Measurements from ENCODE around the gene DNAH14. TPM values are rescaled to one million over a fixed set of nuclear protein-coding genes. Genes with fewer than 3 reads are reported as not detected.

Gene DNAH14
- total RNA-seq, 1 experiment from 2014 or later: 39.7 TPM

GRCh38 chr1:225422795-225423517 lies 493.5 kb downstream of the DNAH14 start:
- no peaks in the 10 kb centered on the region for H3K9me3 Mint-ChIP-seq
- peaks cover 5% of the 10 kb centered on the region for H3K79me1 ChIP-seq (ENCODE audit: insufficient read depth, low read depth, low read length, poor library complexity, severe bottlenecking)
- H4K8ac ChIP-seq (replicated peaks; ENCODE audit: insufficient read length, low read depth, low read length): no peak overlapping the region
- no peak overlapping the region for H3K56ac ChIP-seq (ENCODE audit: insufficient read length, low read depth, low read length)
- H3K27ac ChIP-seq (ENCODE audit: insufficient read length, low read depth, low read length): no peak overlapping the region
- H3T11ph ChIP-seq (ENCODE audit: low read length): no peak overlapping the region
- no peak overlapping the region for H3K14ac ChIP-seq (ENCODE audit: insufficient read depth, low read length)
- WGBS (ENCODE audit: extremely low coverage, insufficient read length, low lambda C conversion rate): no CpG with 5 or more reads among the region's 7 CpGs
- H3K4ac ChIP-seq (ENCODE audit: low read depth, low read length): no peak overlapping the region
- no peak overlapping the region for H2BK15ac ChIP-seq (ENCODE audit: low read depth, low read length)
- H2BK20ac ChIP-seq (ENCODE audit: low read depth, low read length, poor library complexity, severe bottlenecking): no peak overlapping the region
- no peak overlapping the region for H2BK120ac ChIP-seq (ENCODE audit: low read depth, low read length, poor library complexity, severe bottlenecking)
- H3K4me3 Mint-ChIP-seq: no peak overlapping the region
- H3K4me1 Mint-ChIP-seq: peaks cover 43 to 45% of the 10 kb centered on the region in 2 experiments
- H2BK5ac ChIP-seq (ENCODE audit: insufficient read length, low read length): no peak overlapping the region
- H4K5ac ChIP-seq (ENCODE audit: insufficient read length, low read depth, low read length): no peak overlapping the region
- peak overlapping the region in 1 of 3 experiments; percentile 10; a peak in 1 of 7 replicates for H3K27ac Mint-ChIP-seq
- peaks cover 15% of the 10 kb centered on the region; the same call in 1 of the 2 replicates for H3K4me1 ChIP-seq (ENCODE audit: insufficient read depth, low read length)
- DNase-seq: no peak
- H2AFZ ChIP-seq (ENCODE audit: low read length): no peak overlapping the region
- H3K4me2 ChIP-seq (ENCODE audit: insufficient read depth, insufficient read length, low read length): no peak overlapping the region
- peaks cover 10 to 17% (median 17%) of the 10 kb centered on the region in 3 experiments; a peak in 6 of 7 replicates for H3K36me3 Mint-ChIP-seq (ENCODE audit: insufficient read depth in 1 of 3, low read depth in 3 of 3)
- H3K79me2 ChIP-seq (ENCODE audit: insufficient read depth, low read length): peaks cover 31% of the 10 kb centered on the region
- no peaks in the 10 kb centered on the region for H3K9me3 ChIP-seq (ENCODE audit: control insufficient read depth, low read depth, low read length)
- no peaks in the 10 kb centered on the region for H4K20me1 ChIP-seq (ENCODE audit: control insufficient read depth, insufficient read depth, insufficient read length)
- no peak overlapping the region for H3K18ac ChIP-seq (ENCODE audit: insufficient read length, low read depth, low read length)
- no peak for TF ChIP-seq CTCF (conservative IDR thresholded peaks at IDR 0.05)
- H3K27me3 Mint-ChIP-seq (ENCODE audit: low read depth): peaks cover 6% of the 10 kb centered on the region; the same call in 1 of the 2 replicates
- no peak overlapping the region for H2AK5ac ChIP-seq (ENCODE audit: insufficient read length, low read length)
- peaks cover 10% of the 10 kb centered on the region for H3K23me2 ChIP-seq (ENCODE audit: insufficient read length, low read depth, low read length, poor library complexity, severe bottlenecking)
- no peaks in the 10 kb centered on the region for H3K27me3 ChIP-seq (ENCODE audit: insufficient read depth, low read length)
- H2BK12ac ChIP-seq (ENCODE audit: insufficient read length, low read depth, low read length): no peak overlapping the region
- H3K23ac ChIP-seq (ENCODE audit: insufficient read length, low read depth, low read length): no peak overlapping the region
- no peak overlapping the region for H4K91ac ChIP-seq (ENCODE audit: insufficient read length, low read depth, low read length)
- no peak overlapping the region for H3K9ac ChIP-seq (ENCODE audit: extremely low read depth, insufficient read length, low read length)
